Calu3 (cell line): ENCODE results near the gene PDZD2. TPM values are rescaled to one million over a fixed set of nuclear protein-coding genes. Genes with fewer than 3 reads are reported as not detected.

Experiments
- BruUV-seq: library from RNA; stranded (reverse); fragments of 400-500 nt; replicated peaks from 2 replicates; lab custom pipeline; 2021; lab: Mats Ljungman, UMichigan
- CTCF ChIA-PET: fragments of 300-600 bp; sonication (Branson Sonifier 250); formaldehyde crosslinking; loops from one replicate; lab custom pipeline; 2022; ENCODE audit warnings: antibody characterized with exemption; lab: Charles Lee
- DNase-seq: peaks from one replicate; pipeline ENCODE4 v3.0.0; 2022
- H3K27ac Mint-ChIP-seq: one replicate; pipeline ENCODE4 v1.8.0; 2022; ENCODE audit warnings: mixed read lengths; ENCODE audit not compliant: unreplicated experiment
- H3K27me3 Mint-ChIP-seq: one replicate; pipeline ENCODE4 v1.8.0; 2022; ENCODE audit warnings: mixed read lengths; ENCODE audit not compliant: unreplicated experiment
- H3K36me3 Mint-ChIP-seq: one replicate; pipeline ENCODE4 v1.8.0; 2022; ENCODE audit warnings: mild to moderate bottlenecking, moderate library complexity, mixed read lengths; ENCODE audit not compliant: insufficient read depth, unreplicated experiment
- H3K4me1 Mint-ChIP-seq: one replicate; pipeline ENCODE4 v1.8.0; 2022; ENCODE audit warnings: mild to moderate bottlenecking, low read depth, mixed read lengths; ENCODE audit not compliant: unreplicated experiment
- H3K4me3 Mint-ChIP-seq: one replicate; pipeline ENCODE4 v1.8.0; 2022; ENCODE audit warnings: mild to moderate bottlenecking, low read depth, moderate library complexity, mixed read lengths; ENCODE audit not compliant: unreplicated experiment
- H3K9me3 Mint-ChIP-seq: one replicate; pipeline ENCODE4 v1.8.0; 2022; ENCODE audit warnings: low read depth, mixed read lengths; ENCODE audit not compliant: unreplicated experiment
- intact Hi-C: fragments of 100-400 bp; cut with micrococcal nuclease; formaldehyde crosslinking; loops from one replicate; pipeline ENCODE4 v1.10.0; 2022; ENCODE audit not compliant: unreplicated experiment
- total RNA-seq: library from RNA; stranded (reverse); gene quantifications from 2 replicates; pipeline ENCODE4 v1.2.3, GENCODE V29; 2022
- TF ChIP-seq, protein P1 (sequence below): fragments of 200-600 bp; IDR thresholded peaks from one replicate; pipeline ENCODE4 v1.8.0; 2022; ENCODE audit warnings: antibody characterized with exemption; ENCODE audit not compliant: unreplicated experiment

PDZD2 gene
- total RNA-seq, 1 experiment from 2014 or later, result 0.97 TPM

DNA sequence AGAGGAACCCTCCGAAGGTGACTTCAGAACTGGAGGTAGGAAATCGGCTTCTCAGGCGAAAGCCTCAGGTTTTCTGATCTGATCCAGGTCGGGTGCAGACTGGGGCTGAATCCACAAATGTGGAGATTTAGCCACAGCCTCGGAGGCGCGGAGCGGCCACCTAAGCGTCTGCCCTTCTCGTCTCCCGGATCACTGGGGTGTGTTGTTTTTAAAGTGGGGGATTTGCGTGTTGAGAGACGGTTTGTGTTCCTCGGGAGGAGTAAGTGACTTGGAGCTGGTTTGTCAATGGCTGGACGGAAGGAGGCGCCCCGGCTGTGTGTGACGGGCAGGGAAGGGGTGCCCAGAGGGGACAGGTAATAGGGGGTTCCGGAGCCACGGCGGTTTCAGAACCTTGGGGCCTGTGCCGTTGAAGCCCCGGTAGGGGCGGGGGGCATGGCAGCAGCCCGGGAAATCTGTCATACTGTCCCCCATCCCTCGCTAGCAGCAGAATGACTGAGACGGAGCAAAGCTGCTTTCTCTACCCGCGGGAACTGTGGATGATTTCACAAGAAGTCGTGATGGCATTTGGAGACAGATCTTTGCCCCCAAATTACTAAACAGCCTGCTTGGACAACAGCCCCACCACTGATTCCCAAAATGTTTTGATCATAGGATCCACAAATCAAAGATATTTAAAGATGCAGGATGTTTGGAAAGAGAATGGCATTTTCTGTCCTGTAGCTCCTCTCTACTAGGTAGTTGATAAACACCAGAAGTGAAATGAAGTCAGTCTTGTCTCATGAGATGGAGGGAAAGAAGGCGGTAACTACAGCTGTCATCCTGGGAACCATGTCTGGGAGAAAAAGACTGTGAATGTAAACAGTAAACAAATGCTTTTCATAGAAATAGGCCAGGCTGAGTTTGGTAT lies 216.5 kb downstream of the PDZD2 start:
- intact Hi-C loops, result no loop called here
- peak overlapping the region; percentile 72 for H3K27ac Mint-ChIP-seq

DNA sequence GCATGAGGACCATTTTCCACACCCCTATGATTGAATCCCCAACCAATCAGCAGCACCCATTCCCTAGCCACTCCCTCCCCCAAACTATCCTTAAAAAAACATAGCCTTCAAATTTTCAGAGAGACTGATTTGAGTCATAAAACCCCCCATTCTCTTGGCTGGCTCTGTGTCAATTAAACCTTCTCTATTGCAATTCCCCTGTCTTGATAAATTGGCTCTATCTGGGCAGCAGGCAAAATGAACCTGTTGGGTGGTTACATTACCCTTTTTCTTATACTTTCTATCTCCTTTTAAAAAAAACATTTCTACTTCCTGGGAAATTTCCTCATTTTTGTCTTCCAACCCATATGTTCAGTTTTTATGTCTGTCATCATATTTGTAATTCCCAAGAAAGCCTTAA lies 220.2 kb downstream of the PDZD2 start:
- BruUV-seq, result no TSS peak
- Mint-ChIP-seq H3K9me3 (peaks cover 8% of the 10 kb centered on the region), H3K36me3 (peaks cover 13% of the 10 kb centered on the region), H3K27me3 (peaks cover 36% of the 10 kb centered on the region), H3K4me3 (no peak overlapping the region), H3K4me1 (peaks cover 12% of the 10 kb centered on the region), H3K27ac (no peak overlapping the region)
- intact Hi-C loops, result no loop called here
- no peak for DNase-seq
- CTCF ChIA-PET, result no interaction called here
- TF ChIP-seq, protein P1, sequence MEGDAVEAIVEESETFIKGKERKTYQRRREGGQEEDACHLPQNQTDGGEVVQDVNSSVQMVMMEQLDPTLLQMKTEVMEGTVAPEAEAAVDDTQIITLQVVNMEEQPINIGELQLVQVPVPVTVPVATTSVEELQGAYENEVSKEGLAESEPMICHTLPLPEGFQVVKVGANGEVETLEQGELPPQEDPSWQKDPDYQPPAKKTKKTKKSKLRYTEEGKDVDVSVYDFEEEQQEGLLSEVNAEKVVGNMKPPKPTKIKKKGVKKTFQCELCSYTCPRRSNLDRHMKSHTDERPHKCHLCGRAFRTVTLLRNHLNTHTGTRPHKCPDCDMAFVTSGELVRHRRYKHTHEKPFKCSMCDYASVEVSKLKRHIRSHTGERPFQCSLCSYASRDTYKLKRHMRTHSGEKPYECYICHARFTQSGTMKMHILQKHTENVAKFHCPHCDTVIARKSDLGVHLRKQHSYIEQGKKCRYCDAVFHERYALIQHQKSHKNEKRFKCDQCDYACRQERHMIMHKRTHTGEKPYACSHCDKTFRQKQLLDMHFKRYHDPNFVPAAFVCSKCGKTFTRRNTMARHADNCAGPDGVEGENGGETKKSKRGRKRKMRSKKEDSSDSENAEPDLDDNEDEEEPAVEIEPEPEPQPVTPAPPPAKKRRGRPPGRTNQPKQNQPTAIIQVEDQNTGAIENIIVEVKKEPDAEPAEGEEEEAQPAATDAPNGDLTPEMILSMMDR, result no peak

More for the DNA sequence above, 216.5 kb downstream of the PDZD2 start:
- Mint-ChIP-seq H3K9me3 (peaks cover 7% of the 10 kb centered on the region), H3K27me3 (peaks cover 45% of the 10 kb centered on the region), H3K36me3 (peaks cover 13% of the 10 kb centered on the region), H3K4me1 (peaks cover 12% of the 10 kb centered on the region), H3K4me3 (peak overlapping the region; percentile 93)
- peak; percentile 44 for DNase-seq
- TF ChIP-seq, protein P1, result no peak
- CTCF ChIA-PET, result interaction anchor here (1.0 to 1.7 kb wide), 2 partner anchors 221 to 238 kb away, joined by 4 to 5 read pairs; no protein-coding TSS in a partner anchor
- no TSS peak for BruUV-seq

DNA sequence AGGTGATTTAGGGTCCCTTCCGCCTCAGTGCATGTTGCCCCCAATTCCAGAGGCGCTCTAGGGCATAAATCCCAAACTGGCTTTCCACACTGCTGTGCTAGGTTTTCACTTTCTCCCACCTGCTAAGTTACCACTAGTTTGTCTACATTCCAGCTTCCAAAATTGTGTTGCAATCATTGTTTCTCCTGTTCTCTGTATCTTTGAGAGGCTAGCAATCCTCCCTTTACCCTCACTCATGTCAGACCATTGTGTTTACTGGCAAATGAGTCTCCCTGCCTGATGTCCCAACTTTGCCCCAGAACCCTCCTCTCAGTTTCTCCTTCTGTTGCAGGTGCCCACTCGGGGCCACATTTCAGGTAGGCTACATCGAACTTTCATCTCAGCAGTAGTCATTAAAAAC lies 221.3 kb downstream of the PDZD2 start:
- Mint-ChIP-seq H3K36me3 (peaks cover 3% of the 10 kb centered on the region), H3K27me3 (peaks cover 24% of the 10 kb centered on the region), H3K4me3 (no peak overlapping the region), H3K4me1 (peaks cover 5% of the 10 kb centered on the region), H3K27ac (no peak overlapping the region), H3K9me3 (peaks cover 8% of the 10 kb centered on the region)
- no TSS peak for BruUV-seq
- intact Hi-C loops, result no loop called here
- no peak for DNase-seq
- CTCF ChIA-PET, result no interaction called here
- TF ChIP-seq, protein P1, result no peak

- CTCF ChIA-PET, result no interaction called here
- H3K4me1 Mint-ChIP-seq, result no peaks in the 10 kb centered on the region
- intact Hi-C loops, result no loop called here
- H3K9me3 Mint-ChIP-seq, result peaks cover 8% of the 10 kb centered on the region
- H3K27ac Mint-ChIP-seq, result no peak overlapping the region
- H3K4me3 Mint-ChIP-seq, result no peak overlapping the region
- peaks cover 19% of the 10 kb centered on the region for H3K27me3 Mint-ChIP-seq
- no TSS peak for BruUV-seq
- no peaks in the 10 kb centered on the region for H3K36me3 Mint-ChIP-seq
- no peak for DNase-seq
- TF ChIP-seq, protein P1, result no peak
Measured at GRCh38 chr5:31860726-31861433, 221.9 kb downstream of the PDZD2 start.
